Kidney epithelial cell (primary cell): ENCODE measurements around the gene ZIC2. TPM values are rescaled to one million over a fixed set of nuclear protein-coding genes. Genes with fewer than 3 reads are reported as not detected.

Source experiments
- DNase-seq: peaks from one replicate; pipeline ENCODE4 v3.0.0-alpha.2; 2010; ENCODE audit warnings: low read depth
- H3K27me3 ChIP-seq: 2 replicates; pipeline ENCODE4 v1.6.0; 2011; ENCODE audit warnings: low read length; ENCODE audit not compliant: control insufficient read depth, insufficient read depth
- H3K36me3 ChIP-seq: 2 replicates; pipeline ENCODE4 v1.5.1; 2011; ENCODE audit warnings: low read length; ENCODE audit not compliant: control insufficient read depth, insufficient read depth
- H3K4me3 ChIP-seq: 2 replicates; pipeline ENCODE4 v1.5.1; 2011; ENCODE audit warnings: low read depth, mild to moderate bottlenecking, control low read depth, low read length
- total RNA-seq: library from RNA; depleted of rRNA; stranded (reverse); fragments of >200 nt; gene quantifications from 2 replicates; pipeline ENCODE4 v1.2.3, GENCODE V29; 2015
- TF ChIP-seq, protein P1 (sequence below): IDR thresholded peaks from 2 replicates; pipeline ENCODE4 v1.5.1; 2011; ENCODE audit warnings: mild to moderate bottlenecking, moderate library complexity, low read length, control low read depth, inconsistent platforms; ENCODE audit not compliant: insufficient read depth, poor library complexity, severe bottlenecking

Gene ZIC2
- total RNA-seq, 1 donor from 2014 or later, result not detected

GRCh38 chr13:99997702-99998214, 16.2 kb downstream of the ZIC2 start:
- no peak overlapping the region for H3K4me3 ChIP-seq
- H3K27me3 ChIP-seq, result peaks cover 55% of the 10 kb centered on the region
- TF ChIP-seq, protein P1, sequence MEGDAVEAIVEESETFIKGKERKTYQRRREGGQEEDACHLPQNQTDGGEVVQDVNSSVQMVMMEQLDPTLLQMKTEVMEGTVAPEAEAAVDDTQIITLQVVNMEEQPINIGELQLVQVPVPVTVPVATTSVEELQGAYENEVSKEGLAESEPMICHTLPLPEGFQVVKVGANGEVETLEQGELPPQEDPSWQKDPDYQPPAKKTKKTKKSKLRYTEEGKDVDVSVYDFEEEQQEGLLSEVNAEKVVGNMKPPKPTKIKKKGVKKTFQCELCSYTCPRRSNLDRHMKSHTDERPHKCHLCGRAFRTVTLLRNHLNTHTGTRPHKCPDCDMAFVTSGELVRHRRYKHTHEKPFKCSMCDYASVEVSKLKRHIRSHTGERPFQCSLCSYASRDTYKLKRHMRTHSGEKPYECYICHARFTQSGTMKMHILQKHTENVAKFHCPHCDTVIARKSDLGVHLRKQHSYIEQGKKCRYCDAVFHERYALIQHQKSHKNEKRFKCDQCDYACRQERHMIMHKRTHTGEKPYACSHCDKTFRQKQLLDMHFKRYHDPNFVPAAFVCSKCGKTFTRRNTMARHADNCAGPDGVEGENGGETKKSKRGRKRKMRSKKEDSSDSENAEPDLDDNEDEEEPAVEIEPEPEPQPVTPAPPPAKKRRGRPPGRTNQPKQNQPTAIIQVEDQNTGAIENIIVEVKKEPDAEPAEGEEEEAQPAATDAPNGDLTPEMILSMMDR, result no peak
- no peaks in the 10 kb centered on the region for H3K36me3 ChIP-seq
- DNase-seq, result no peak

DNA sequence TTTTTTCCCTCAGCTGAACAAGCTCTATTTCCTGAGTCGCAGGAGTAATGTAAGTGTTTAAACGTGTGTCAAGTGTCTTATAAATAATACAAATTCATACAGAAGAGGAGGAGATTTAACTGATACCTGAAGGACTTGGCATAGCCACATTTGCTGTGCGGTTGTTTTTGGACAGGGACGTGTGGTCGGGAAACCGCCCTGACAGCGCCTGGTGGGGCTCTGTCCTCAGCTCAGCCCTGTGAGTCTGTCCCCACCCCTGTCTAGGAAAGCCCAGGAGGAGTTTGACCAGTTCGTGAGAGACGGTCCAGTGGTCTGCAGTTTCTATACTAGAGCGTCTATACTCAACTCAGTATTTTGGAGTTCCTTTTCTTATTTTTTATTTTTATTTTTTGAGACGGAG, 16.7 kb downstream of the ZIC2 start:
- no peak for DNase-seq
- H3K27me3 ChIP-seq, result peaks cover 50% of the 10 kb centered on the region
- TF ChIP-seq, protein P1, result no peak
- H3K36me3 ChIP-seq, result no peaks in the 10 kb centered on the region
- no peak overlapping the region for H3K4me3 ChIP-seq

DNA sequence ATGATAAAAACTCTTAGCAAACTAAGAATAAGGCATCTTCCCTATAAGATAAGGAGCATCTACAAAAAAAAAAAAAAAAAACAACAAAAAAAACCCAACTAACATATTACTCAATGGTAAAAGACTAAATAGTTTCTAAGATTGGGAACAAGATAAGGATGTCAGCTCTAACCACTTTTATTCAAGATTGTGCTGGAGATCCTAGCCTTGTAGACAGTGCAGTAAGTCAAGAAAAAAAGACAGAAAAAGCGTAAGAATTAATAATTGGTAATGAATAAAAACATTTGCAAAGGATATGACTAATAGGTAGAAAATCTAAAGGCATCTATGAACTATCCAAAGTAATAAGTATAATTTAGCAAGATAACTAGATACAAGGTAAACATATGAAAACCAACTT, 33.0 kb downstream of the ZIC2 start:
- TF ChIP-seq, protein P1, result no peak
- no peak for DNase-seq
- Histone ChIP-seq H3K36me3 (no peaks in the 10 kb centered on the region), H3K4me3 (no peak overlapping the region), H3K27me3 (no peaks in the 10 kb centered on the region)

DNA sequence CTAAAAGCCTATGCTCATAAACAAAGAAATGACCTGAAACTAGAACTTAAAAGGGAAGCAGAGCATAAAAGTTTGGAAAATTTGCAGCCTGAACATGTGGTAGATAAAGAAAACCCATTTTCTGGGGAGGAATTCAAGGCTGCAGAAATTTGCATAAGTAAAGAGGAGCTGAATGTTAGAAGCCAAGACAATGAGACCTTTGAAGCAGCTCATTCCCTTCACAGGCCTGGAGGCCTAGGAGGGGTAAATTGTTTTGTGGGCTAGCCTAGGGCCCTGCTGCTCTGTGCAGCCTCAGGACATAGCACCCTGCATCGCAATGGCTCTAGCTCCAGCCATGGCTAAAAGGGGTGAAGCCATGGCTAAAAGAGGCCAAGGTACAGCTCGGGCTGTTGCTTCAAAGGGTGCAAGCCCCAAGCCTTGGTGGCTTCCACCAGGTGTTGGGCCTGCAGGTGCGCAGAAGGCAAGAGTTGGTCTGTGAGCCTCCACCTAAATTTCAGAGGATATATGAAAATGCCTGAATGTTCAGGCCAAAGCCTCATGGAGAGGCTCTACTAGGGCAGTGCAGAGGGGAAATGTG, 38.3 kb downstream of the ZIC2 start:
- Histone ChIP-seq H3K4me3 (no peak overlapping the region), H3K27me3 (no peaks in the 10 kb centered on the region), H3K36me3 (no peaks in the 10 kb centered on the region)
- TF ChIP-seq, protein P1, result no peak
- DNase-seq, result no peak

DNA sequence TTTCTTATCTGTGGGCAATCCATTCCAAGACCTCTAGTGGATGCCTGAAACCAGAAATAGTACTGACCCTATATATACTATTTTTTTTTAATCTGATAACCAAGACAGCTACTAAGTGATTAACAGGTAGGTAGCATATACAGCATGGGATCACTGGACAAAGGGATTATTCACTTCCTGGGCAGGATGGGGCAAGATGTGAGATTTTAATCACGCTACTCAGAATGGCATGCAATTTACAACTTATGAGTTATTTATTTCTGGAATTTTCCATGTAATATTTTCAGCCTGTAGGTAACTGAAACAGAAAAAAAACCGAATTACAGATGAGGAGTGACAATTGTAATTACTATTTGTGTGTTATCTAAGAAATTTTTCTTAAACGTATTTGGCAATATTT, 41.2 kb downstream of the ZIC2 start:
- Histone ChIP-seq H3K4me3 (no peak overlapping the region), H3K36me3 (no peaks in the 10 kb centered on the region), H3K27me3 (no peaks in the 10 kb centered on the region)
- TF ChIP-seq, protein P1, result no peak
- DNase-seq, result no peak

DNA sequence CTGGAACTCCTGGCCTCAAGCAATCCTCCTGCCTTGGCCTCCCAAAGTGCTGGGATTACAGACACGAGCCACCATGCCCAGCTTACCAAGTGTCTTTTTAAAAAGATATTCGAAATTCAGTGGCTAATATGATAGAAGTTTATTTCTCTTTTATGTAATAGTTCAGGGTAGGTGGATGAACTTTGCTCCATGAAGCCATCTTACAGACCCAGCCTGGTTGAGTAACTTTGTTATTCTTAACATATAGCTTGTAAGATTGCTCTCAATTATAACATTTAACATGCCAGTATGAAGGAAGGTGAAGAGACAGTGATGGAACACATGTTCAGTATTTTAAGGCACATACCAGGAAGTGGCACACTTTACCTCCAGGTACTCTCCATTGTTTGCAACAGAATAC, 42.4 kb downstream of the ZIC2 start:
- TF ChIP-seq, protein P1, result no peak
- H3K4me3 ChIP-seq, result no peak overlapping the region

More for the DNA sequence above, 42.4 kb downstream of the ZIC2 start:
- DNase-seq, result no peak
- Histone ChIP-seq H3K27me3 (no peaks in the 10 kb centered on the region), H3K36me3 (no peaks in the 10 kb centered on the region)
